Measurements from ENCODE around the gene PLA2G4A. TPM values are rescaled to one million over a fixed set of nuclear protein-coding genes. Genes with fewer than 3 reads are reported as not detected.

PLA2G4A gene
- total RNA-seq, 1 donor from 2014 or later: 0.10 TPM

DNA sequence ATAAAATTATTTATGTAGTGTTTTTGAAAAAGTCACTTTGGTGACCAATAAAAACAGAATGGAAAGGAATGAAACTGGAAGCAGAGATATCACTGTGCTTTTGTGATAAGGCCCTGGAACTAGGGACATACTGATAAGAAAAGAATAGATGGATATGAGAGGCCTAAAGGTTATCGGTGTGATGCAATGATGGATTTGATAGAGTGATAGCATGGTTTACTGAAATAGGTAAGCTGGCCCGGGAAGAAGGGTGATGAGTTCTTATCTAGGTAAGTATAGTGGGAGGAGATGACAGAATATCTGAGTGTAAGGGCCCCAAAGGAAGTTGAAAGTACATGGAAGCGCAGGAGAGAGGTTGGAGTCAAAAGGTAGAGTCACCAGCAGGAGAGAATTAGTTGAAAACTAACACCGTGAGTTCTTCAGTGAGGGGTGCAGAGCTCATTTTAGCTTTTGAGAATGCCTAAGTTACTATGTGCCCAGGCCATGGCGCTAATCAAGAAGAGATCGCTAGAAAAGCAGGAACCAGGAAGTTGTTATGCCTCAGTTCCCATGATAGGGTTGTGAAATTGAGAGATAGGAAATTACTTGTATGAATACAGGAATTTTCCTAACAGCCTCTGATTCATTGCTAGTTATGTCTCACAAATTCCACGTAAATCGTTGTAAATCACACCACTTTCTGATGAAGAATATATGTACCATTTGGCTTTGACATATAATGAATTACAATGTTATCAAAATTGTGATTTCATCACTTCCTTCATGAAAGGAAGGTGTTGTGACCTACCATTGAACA is 115.3 kb downstream of the PLA2G4A start:
- Mint-ChIP-seq H3K4me3 (ENCODE audit: unreplicated experiment) (no peak overlapping the region), H3K27ac (ENCODE audit: unreplicated experiment) (no peak overlapping the region), H3K9me3 (ENCODE audit: low read depth) (no peaks in the 10 kb centered on the region), H3K27me3 (ENCODE audit: low read depth) (peaks cover 3% of the 10 kb centered on the region), H3K4me1 (ENCODE audit: low read depth) (no peaks in the 10 kb centered on the region), H3K36me3 (ENCODE audit: low read depth) (no peaks in the 10 kb centered on the region)
- TF ChIP-seq, protein P1, sequence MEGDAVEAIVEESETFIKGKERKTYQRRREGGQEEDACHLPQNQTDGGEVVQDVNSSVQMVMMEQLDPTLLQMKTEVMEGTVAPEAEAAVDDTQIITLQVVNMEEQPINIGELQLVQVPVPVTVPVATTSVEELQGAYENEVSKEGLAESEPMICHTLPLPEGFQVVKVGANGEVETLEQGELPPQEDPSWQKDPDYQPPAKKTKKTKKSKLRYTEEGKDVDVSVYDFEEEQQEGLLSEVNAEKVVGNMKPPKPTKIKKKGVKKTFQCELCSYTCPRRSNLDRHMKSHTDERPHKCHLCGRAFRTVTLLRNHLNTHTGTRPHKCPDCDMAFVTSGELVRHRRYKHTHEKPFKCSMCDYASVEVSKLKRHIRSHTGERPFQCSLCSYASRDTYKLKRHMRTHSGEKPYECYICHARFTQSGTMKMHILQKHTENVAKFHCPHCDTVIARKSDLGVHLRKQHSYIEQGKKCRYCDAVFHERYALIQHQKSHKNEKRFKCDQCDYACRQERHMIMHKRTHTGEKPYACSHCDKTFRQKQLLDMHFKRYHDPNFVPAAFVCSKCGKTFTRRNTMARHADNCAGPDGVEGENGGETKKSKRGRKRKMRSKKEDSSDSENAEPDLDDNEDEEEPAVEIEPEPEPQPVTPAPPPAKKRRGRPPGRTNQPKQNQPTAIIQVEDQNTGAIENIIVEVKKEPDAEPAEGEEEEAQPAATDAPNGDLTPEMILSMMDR (IDR thresholded peaks at IDR 0.05): no peak
- DNase-seq (ENCODE audit: low spot score): no peak

DNA sequence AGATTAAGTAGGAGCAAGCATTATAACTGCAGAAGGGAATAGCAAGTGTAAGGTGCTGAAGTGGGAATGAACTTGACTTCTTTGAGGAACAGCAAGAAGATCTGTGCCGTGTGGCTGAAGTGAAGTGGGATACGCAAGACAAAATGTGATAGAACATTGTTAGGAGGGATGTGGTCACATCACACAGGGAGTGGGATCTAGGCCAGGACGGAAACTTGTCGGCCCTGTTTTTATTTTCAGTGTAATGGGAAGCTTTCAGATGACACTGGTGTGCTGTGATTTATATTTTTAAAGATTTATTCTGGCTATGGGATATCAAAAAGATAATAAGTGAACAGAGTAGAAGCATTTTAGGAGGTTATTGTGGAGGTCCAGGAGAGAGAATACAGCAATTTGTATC is 116.4 kb downstream of the PLA2G4A start:
- H3K4me1 Mint-ChIP-seq (ENCODE audit: low read depth): no peaks in the 10 kb centered on the region
- DNase-seq (ENCODE audit: low spot score): no peak
- TF ChIP-seq, protein P1 (IDR thresholded peaks at IDR 0.05): no peak
- no peaks in the 10 kb centered on the region for H3K9me3 Mint-ChIP-seq (ENCODE audit: low read depth)
- no peaks in the 10 kb centered on the region for H3K36me3 Mint-ChIP-seq (ENCODE audit: low read depth)
- H3K27ac Mint-ChIP-seq (ENCODE audit: unreplicated experiment): no peak overlapping the region
- H3K27me3 Mint-ChIP-seq (ENCODE audit: low read depth): peaks cover 4% of the 10 kb centered on the region
- H3K4me3 Mint-ChIP-seq (ENCODE audit: unreplicated experiment): no peak overlapping the region

DNA sequence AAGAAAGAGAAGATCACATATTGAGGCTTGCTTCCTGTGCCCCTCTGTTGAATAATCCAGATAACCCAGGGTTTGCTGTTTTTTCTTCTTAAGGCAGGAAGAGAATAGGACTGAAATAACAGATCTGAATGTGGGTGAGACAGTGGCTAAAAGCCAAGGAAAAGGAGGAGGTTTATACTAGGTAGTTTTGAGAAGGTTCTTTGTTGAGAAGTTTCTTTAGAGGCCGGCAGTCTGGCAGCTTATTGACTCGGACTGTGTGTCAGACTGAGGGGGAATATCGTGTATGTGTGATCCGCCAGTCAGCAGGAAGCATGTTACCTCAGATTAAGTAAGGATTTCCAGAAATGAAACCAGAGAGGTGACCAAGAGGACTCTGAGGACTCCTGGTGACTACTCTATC is 119.8 kb downstream of the PLA2G4A start:
- Mint-ChIP-seq H3K4me3 (ENCODE audit: unreplicated experiment) (no peak overlapping the region), H3K27me3 (ENCODE audit: low read depth) (peaks cover 6% of the 10 kb centered on the region), H3K9me3 (ENCODE audit: low read depth) (no peaks in the 10 kb centered on the region), H3K36me3 (ENCODE audit: low read depth) (no peaks in the 10 kb centered on the region), H3K4me1 (ENCODE audit: low read depth) (no peaks in the 10 kb centered on the region), H3K27ac (ENCODE audit: unreplicated experiment) (no peak overlapping the region)
- TF ChIP-seq, protein P1 (IDR thresholded peaks at IDR 0.05): no peak
- DNase-seq (ENCODE audit: low spot score): no peak

DNA sequence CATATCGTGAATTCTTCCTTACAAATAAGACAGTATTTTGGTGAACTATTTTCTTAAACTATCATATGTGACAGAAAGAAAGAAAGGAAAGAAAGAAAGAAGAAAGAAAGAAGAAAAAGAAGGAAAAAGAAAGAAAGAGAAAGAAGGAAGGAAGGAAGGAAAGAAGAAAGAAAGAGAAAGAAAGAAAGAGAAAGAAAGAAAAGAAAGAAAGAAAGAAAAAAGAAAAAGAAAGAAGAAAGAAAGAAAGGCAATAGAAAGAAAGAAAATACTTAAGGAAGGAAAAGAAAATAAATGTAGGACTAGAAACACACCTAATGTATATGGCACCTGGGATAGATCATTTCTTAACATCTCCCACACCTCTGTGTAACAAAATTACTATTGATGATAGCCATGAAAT is 120.4 kb downstream of the PLA2G4A start:
- no peaks in the 10 kb centered on the region for H3K4me1 Mint-ChIP-seq (ENCODE audit: low read depth)
- TF ChIP-seq, protein P1 (IDR thresholded peaks at IDR 0.05): no peak
- H3K27me3 Mint-ChIP-seq (ENCODE audit: low read depth): peaks cover 5% of the 10 kb centered on the region
- no peak overlapping the region for H3K4me3 Mint-ChIP-seq (ENCODE audit: unreplicated experiment)
- no peak for DNase-seq (ENCODE audit: low spot score)
- no peaks in the 10 kb centered on the region for H3K36me3 Mint-ChIP-seq (ENCODE audit: low read depth)
- no peak overlapping the region for H3K27ac Mint-ChIP-seq (ENCODE audit: unreplicated experiment)
- no peaks in the 10 kb centered on the region for H3K9me3 Mint-ChIP-seq (ENCODE audit: low read depth)

DNA sequence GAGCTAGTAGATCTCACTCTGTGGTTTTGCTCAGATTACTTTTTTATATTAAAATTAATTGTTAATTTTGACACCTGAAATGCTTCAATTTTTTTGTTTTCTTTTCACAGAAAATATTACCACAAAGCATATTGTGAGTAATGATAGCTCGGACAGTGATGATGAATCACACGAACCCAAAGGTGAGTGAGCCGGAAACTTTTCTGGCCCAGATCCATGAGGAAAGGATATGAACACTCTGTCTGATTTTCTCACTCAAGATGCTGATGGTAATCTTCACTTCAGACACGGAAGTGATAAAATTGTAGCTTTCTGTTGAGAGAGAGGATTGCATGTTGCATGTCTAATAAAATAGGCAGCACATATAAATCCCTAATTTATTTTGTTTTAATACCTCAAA is 121.8 kb downstream of the PLA2G4A start:
- DNase-seq (ENCODE audit: low spot score): no peak
- Mint-ChIP-seq H3K4me3 (ENCODE audit: unreplicated experiment) (no peak overlapping the region), H3K36me3 (ENCODE audit: low read depth) (no peaks in the 10 kb centered on the region), H3K27ac (ENCODE audit: unreplicated experiment) (no peak overlapping the region), H3K9me3 (ENCODE audit: low read depth) (no peaks in the 10 kb centered on the region), H3K27me3 (ENCODE audit: low read depth) (peaks cover 5% of the 10 kb centered on the region), H3K4me1 (ENCODE audit: low read depth) (no peaks in the 10 kb centered on the region)
- TF ChIP-seq, protein P1 (IDR thresholded peaks at IDR 0.05): no peak
